Activated naive CD4-positive, alpha-beta T cell treated with anti-CD3 and anti-CD28 coated beads, Interleukin-2, amount 10 ng/mL, durations not matched to agents 7 days and 5 days (primary cell): ENCODE data around the gene NBAS.

Experiments used
- CTCF ChIA-PET: fragments of 350-600 bp; sonication (Branson Sonifier 250); formaldehyde crosslinking; loops from one replicate; lab custom pipeline; 2021; ENCODE audit warnings: antibody characterized with exemption; lab: Charles Lee
- DNase-seq: peaks from one replicate; pipeline ENCODE4 v3.0.0-alpha.2; 2020
- H3K27ac Mint-ChIP-seq: one replicate; pipeline ENCODE4 v1.8.0; 2021; ENCODE audit warnings: mild to moderate bottlenecking, moderate library complexity, mixed read lengths
- H3K27me3 Mint-ChIP-seq: one replicate; pipeline ENCODE4 v1.8.0; 2021; ENCODE audit warnings: mild to moderate bottlenecking, mixed read lengths
- H3K36me3 Mint-ChIP-seq: one replicate; pipeline ENCODE4 v1.8.0; 2021; ENCODE audit warnings: mixed read lengths
- H3K4me1 Mint-ChIP-seq: one replicate; pipeline ENCODE4 v1.8.0; 2021; ENCODE audit warnings: mixed read lengths
- H3K4me3 Mint-ChIP-seq: one replicate; pipeline ENCODE4 v1.8.0; 2021; ENCODE audit warnings: mild to moderate bottlenecking, moderate library complexity, mixed read lengths
- H3K9me3 Mint-ChIP-seq: one replicate; pipeline ENCODE4 v1.8.0; 2021; ENCODE audit warnings: mixed read lengths

The NBAS gene

DNA sequence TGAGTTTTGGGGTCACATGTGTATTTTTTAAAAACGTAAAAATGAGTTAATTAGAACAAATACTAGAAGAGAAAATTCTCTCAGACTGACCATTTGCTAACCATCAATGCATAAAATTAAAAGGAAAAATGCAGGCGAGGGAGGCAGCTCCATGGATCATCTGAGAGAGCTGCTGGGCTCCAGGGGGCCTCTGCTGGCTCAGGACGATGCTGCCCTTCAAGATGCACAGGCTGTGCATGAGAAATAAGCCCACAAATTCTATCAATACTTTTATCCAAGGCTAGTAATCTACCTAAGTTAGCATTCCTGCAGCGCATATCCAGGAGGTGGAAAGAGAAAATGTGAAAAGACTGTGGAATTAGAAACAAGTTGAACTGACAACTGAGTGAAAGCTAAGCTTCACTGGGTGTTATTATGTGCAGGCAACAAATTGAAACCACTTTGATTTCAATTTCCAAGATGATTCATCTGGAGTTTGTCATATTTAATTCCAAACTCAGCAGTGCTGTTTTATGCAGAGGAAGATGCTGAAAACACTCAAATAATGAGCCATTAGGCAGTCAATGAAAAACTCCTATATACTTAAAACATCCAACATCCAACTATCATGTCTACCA, 261.1 kb downstream of the NBAS start:
- H3K4me3 Mint-ChIP-seq: no peak overlapping the region
- peaks cover 7% of the 10 kb centered on the region for H3K9me3 Mint-ChIP-seq
- peaks cover 45% of the 10 kb centered on the region for H3K4me1 Mint-ChIP-seq
- CTCF ChIA-PET: interaction anchor here (0.5 kb wide), 1 partner anchor 237 kb away, joined by 4 read pairs; no protein-coding TSS in a partner anchor
- H3K27ac Mint-ChIP-seq: peak overlapping the region; percentile 77
- H3K27me3 Mint-ChIP-seq: no peaks in the 10 kb centered on the region
- DNase-seq: no peak
- peaks cover 48% of the 10 kb centered on the region for H3K36me3 Mint-ChIP-seq

- CTCF ChIA-PET: no interaction called here
- H3K4me3 Mint-ChIP-seq: no peak overlapping the region
- H3K36me3 Mint-ChIP-seq: peaks cover 39% of the 10 kb centered on the region
- H3K4me1 Mint-ChIP-seq: peaks cover 41% of the 10 kb centered on the region
- no peaks in the 10 kb centered on the region for H3K9me3 Mint-ChIP-seq
- no peak overlapping the region for H3K27ac Mint-ChIP-seq
- H3K27me3 Mint-ChIP-seq: no peaks in the 10 kb centered on the region
- DNase-seq: no peak
These were observed 262.4 kb downstream of the NBAS start for GRCh38 chr2:15298770-15299169.

GRCh38 chr2:15293262-15293937, 267.7 kb downstream of the NBAS start:
- no peak overlapping the region for H3K4me3 Mint-ChIP-seq
- no peaks in the 10 kb centered on the region for H3K9me3 Mint-ChIP-seq
- H3K36me3 Mint-ChIP-seq: peaks cover 31% of the 10 kb centered on the region
- CTCF ChIA-PET: no interaction called here
- no peak overlapping the region for H3K27ac Mint-ChIP-seq
- H3K4me1 Mint-ChIP-seq: peaks cover under 1% of the 10 kb centered on the region
- no peaks in the 10 kb centered on the region for H3K27me3 Mint-ChIP-seq
- no peak for DNase-seq

DNA sequence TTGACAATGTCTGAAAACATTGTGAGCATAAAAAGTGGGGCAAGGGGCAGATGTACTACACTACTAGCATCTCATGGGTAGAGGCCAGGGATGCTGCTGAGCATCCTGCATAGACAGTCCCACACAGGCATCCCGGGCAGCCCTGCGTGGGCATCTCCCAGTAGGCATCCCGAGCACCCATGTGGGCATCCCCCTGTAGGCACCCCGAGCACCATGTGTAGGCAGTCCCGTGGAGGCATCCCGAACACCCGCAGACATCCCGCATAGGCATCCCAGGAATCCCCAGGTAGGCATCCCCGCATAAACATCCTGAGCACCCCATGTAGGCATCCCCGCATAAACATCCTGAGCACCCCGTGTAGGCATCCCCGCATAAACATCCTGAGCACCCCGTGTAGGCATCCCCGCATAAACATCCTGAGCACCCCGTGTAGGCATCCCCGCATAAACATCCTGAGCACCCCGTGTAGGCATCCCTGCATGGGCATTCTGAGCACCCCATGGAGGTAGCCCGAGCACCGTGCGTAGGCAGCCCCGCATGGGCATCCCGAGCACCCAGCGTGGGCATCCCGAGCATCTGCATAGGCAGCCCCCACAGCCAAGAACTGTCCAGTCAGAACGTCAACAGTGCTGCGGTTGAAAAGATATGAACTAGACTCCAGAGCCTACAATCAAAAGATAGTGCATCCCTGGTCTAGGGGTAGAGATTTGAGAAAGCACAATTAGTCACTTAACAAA, 273.5 kb downstream of the NBAS start:
- Mint-ChIP-seq H3K9me3 (no peaks in the 10 kb centered on the region), H3K27ac (no peak overlapping the region), H3K4me3 (no peak overlapping the region), H3K4me1 (no peaks in the 10 kb centered on the region), H3K36me3 (peaks cover 37% of the 10 kb centered on the region), H3K27me3 (no peaks in the 10 kb centered on the region)
- no peak for DNase-seq
- CTCF ChIA-PET: no interaction called here

- no peak for DNase-seq
- no peak overlapping the region for H3K4me3 Mint-ChIP-seq
- H3K27ac Mint-ChIP-seq: no peak overlapping the region
- peaks cover 28% of the 10 kb centered on the region for H3K36me3 Mint-ChIP-seq
- H3K27me3 Mint-ChIP-seq: no peaks in the 10 kb centered on the region
- CTCF ChIA-PET: interaction anchor here (0.9 kb wide), 1 partner anchor 81 kb away, joined by 3 read pairs; no protein-coding TSS in a partner anchor
- no peaks in the 10 kb centered on the region for H3K4me1 Mint-ChIP-seq
- no peaks in the 10 kb centered on the region for H3K9me3 Mint-ChIP-seq
These were observed 276.5 kb downstream of the NBAS start for GRCh38 chr2:15284614-15285013.

DNA sequence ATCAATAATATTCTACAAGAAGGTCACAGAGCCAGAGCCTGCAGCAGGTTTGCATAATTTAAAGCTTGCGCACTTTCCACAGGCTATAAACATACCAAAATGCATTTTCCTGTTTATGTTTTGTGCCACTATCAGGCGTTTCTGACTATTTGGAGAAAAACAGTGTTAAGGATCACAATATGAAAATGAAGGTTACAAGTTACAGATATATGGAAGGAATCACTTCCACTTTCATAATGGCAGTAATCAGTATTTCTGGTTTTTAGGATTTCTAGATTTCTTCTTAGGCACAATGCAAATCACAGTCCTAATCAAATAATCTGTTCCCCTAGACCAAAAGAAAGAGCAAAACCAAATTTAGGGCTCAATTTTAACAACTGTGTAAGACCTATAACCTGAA, 279.5 kb downstream of the NBAS start:
- peaks cover 28% of the 10 kb centered on the region for H3K36me3 Mint-ChIP-seq
- no peak for DNase-seq
- H3K9me3 Mint-ChIP-seq: no peaks in the 10 kb centered on the region
- H3K4me1 Mint-ChIP-seq: no peaks in the 10 kb centered on the region
- no peak overlapping the region for H3K27ac Mint-ChIP-seq
- H3K4me3 Mint-ChIP-seq: no peak overlapping the region
- CTCF ChIA-PET: no interaction called here
- H3K27me3 Mint-ChIP-seq: no peaks in the 10 kb centered on the region

DNA sequence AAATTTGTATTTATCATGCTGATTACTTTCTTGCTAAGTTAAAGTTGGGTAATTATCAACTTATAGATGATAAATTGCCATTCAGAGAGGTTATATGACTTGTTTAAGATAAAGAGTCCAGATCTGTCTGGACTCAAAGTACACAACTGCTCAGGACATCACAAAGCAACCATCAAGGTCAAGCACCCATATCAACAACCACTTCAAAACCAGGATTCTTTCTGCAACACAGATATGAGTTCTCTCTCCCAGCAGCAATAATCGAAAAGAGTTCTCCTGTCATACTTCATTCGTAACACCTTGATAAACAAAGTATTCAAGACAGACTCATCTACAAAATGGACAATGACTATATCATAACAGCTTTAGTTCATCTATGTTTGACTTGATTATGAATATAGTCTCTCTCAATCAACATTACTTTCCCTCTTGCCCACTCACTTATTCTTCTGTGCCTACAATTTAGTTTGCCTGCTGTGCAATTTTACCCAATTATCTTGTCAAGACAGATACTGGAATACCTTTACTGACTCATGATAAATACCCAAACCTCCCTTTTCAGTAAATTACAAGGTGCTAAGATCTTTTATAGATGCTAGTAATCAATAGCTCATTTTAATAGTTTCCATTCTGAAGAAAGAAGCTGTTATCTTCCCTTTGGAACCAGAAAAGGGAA, 281.8 kb downstream of the NBAS start:
- Mint-ChIP-seq H3K4me3 (no peak overlapping the region), H3K27me3 (no peaks in the 10 kb centered on the region), H3K9me3 (no peaks in the 10 kb centered on the region), H3K4me1 (no peaks in the 10 kb centered on the region), H3K36me3 (peaks cover 24% of the 10 kb centered on the region), H3K27ac (no peak overlapping the region)
- DNase-seq: no peak
- CTCF ChIA-PET: interaction anchor here (0.6 kb wide), 1 partner anchor 307 kb away, joined by 3 read pairs; no protein-coding TSS in a partner anchor

DNA sequence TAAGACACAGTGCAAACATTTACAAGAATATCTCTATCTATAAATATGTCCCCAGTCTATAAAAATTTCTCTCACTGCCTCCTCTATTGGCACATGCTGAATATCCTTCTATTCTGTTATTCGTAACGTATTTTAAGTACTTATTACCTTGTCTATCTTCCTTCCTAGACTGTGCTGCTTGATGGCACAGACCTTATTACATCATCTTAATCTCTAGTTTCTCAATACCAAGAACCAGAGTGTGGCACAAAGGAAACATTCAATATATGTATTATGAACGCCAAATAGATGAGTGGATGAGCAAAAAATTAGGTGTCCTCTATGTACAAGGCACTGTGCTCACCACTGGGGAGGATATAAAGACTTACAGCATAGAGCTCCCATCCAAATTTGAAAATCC, 282.8 kb downstream of the NBAS start:
- DNase-seq: no peak
- CTCF ChIA-PET: no interaction called here
- Mint-ChIP-seq H3K9me3 (no peaks in the 10 kb centered on the region), H3K27me3 (no peaks in the 10 kb centered on the region), H3K36me3 (peaks cover 24% of the 10 kb centered on the region), H3K4me3 (no peak overlapping the region), H3K27ac (no peak overlapping the region), H3K4me1 (no peaks in the 10 kb centered on the region)

- peaks cover 29% of the 10 kb centered on the region for H3K36me3 Mint-ChIP-seq
- H3K9me3 Mint-ChIP-seq: no peaks in the 10 kb centered on the region
- H3K4me1 Mint-ChIP-seq: no peaks in the 10 kb centered on the region
- no peaks in the 10 kb centered on the region for H3K27me3 Mint-ChIP-seq
- H3K4me3 Mint-ChIP-seq: no peak overlapping the region
- no peak overlapping the region for H3K27ac Mint-ChIP-seq
- DNase-seq: no peak
- CTCF ChIA-PET: interaction anchor here (0.7 kb wide), 1 partner anchor 882 kb away, joined by 3 read pairs; no protein-coding TSS in a partner anchor
These were observed 285.8 kb downstream of the NBAS start for GRCh38 chr2:15275346-15275745.

DNA sequence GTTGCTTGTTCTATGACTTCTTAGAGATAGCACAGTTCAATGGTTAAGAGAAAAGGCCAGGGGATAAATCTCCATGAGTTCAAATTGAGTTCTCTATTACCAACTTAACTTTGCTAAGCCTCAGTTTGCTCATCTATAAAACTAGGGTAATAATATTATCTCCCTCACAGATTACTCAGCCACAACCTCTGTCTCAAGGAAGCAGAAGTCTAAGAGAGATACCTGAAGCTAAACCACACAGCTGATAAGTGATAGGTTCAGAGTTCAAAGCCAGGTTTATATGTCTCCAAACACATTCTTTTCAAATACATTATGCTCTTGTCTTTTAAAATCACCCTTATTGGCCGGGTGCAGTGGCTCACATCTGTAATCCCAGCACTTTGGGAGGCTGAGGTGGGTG, 287.7 kb downstream of the NBAS start:
- Mint-ChIP-seq H3K4me3 (no peak overlapping the region), H3K4me1 (no peaks in the 10 kb centered on the region), H3K27me3 (no peaks in the 10 kb centered on the region), H3K36me3 (peaks cover 24% of the 10 kb centered on the region), H3K9me3 (no peaks in the 10 kb centered on the region), H3K27ac (no peak overlapping the region)
- no peak for DNase-seq
- CTCF ChIA-PET: no interaction called here

DNA sequence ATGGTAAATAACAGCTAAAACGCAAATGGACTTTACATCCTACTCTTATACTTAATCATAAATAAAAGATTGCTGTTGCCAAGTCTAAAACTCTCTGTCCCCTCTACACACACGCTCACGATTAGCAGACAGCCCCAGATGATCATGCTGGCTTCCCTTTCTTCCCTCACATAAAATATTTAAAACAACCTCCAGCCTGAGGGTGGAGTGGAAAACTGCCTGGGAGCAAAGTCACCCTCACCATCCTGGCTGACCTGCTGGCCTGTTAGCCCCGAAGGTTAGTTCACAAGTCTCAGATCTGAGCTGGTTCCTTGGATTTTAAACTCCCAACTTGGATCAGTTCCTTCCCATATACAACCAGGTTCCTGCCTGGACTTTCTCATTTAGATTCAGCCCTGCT, 288.2 kb downstream of the NBAS start:
- Mint-ChIP-seq H3K4me3 (no peak overlapping the region), H3K9me3 (no peaks in the 10 kb centered on the region), H3K27ac (no peak overlapping the region), H3K36me3 (peaks cover 27% of the 10 kb centered on the region), H3K27me3 (no peaks in the 10 kb centered on the region), H3K4me1 (no peaks in the 10 kb centered on the region)
- CTCF ChIA-PET: no interaction called here
- no peak for DNase-seq

- DNase-seq: no peak
- Mint-ChIP-seq H3K9me3 (no peaks in the 10 kb centered on the region), H3K36me3 (peaks cover 27% of the 10 kb centered on the region), H3K27ac (peak overlapping the region; percentile 21), H3K27me3 (no peaks in the 10 kb centered on the region), H3K4me1 (no peaks in the 10 kb centered on the region), H3K4me3 (no peak overlapping the region)
- CTCF ChIA-PET: no interaction called here
These were observed 289.1 kb downstream of the NBAS start for GRCh38 chr2:15271941-15272542.

GRCh38 chr2:15271276-15271675, 289.9 kb downstream of the NBAS start:
- Mint-ChIP-seq H3K4me1 (no peaks in the 10 kb centered on the region), H3K4me3 (no peak overlapping the region), H3K9me3 (no peaks in the 10 kb centered on the region), H3K36me3 (peaks cover 27% of the 10 kb centered on the region), H3K27me3 (no peaks in the 10 kb centered on the region), H3K27ac (no peak overlapping the region)
- no peak for DNase-seq
- CTCF ChIA-PET: no interaction called here

GRCh38 chr2:15269043-15269442, 292.1 kb downstream of the NBAS start:
- CTCF ChIA-PET: no interaction called here
- Mint-ChIP-seq H3K27me3 (no peaks in the 10 kb centered on the region), H3K4me3 (no peak overlapping the region), H3K36me3 (peaks cover 15% of the 10 kb centered on the region), H3K27ac (no peak overlapping the region), H3K9me3 (no peaks in the 10 kb centered on the region), H3K4me1 (no peaks in the 10 kb centered on the region)
- DNase-seq: no peak
